Thyroid gland (tissue), 4 donors: ENCODE results near the gene CAPZA3.

Experiments used
- POLR2A ChIP-seq, 2 donors: fragments of 450-650 bp; IDR thresholded peaks; one replicate each; pipeline ENCODE4 v1.6.1; 2017; ENCODE audit warnings: antibody characterized with exemption in 2 of 2, mild to moderate bottlenecking in 2 of 2, moderate library complexity in 1 of 2
- TF ChIP-seq, protein P1 (sequence below), 6 experiments: fragments of 200-600 bp in 3 of 6; fragments of 450-650 bp in 3 of 6; sonication (generic) in 3 of 6; IDR thresholded peaks; one replicate each; pipeline ENCODE4 v1.5.1; 2016 to 2019; ENCODE audit warnings: antibody characterized with exemption in 6 of 6, mild to moderate bottlenecking in 2 of 6, inconsistent platforms in 1 of 6, moderate library complexity in 1 of 6

DNA sequence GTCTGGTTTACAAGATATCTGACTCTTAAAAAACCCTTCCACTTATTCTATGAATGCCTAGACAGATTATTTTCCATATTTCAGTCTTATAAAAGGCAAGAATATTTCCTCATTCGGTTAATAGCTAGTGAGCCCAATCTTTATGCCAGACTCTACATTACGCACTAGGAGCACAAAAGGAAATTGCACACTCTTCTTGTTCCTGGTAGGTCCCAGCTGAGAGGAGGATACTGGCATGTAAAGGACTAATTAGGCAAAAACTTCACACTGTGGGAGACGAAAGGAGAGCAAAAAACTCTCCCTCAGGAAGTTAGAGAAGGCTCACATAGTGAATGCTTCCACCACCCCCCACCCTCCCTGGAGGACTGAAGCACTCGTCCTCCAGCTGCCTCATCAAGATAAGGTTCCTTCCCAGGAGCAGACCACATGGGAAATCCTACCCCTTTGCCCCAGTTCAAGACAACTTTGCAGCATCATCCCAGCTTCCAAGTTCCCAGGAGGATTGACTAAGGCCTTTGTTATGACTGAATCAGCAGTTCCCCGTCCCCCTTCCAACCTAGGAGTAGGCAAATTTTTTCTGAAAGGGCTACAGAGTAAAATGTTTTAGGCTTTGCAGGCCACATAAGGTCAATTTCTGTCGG lies 14.5 kb downstream of the CAPZA3 start:
- TF ChIP-seq, protein P1, sequence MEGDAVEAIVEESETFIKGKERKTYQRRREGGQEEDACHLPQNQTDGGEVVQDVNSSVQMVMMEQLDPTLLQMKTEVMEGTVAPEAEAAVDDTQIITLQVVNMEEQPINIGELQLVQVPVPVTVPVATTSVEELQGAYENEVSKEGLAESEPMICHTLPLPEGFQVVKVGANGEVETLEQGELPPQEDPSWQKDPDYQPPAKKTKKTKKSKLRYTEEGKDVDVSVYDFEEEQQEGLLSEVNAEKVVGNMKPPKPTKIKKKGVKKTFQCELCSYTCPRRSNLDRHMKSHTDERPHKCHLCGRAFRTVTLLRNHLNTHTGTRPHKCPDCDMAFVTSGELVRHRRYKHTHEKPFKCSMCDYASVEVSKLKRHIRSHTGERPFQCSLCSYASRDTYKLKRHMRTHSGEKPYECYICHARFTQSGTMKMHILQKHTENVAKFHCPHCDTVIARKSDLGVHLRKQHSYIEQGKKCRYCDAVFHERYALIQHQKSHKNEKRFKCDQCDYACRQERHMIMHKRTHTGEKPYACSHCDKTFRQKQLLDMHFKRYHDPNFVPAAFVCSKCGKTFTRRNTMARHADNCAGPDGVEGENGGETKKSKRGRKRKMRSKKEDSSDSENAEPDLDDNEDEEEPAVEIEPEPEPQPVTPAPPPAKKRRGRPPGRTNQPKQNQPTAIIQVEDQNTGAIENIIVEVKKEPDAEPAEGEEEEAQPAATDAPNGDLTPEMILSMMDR (IDR thresholded peaks at IDR 0.05): no peak
- no peak for TF ChIP-seq POLR2A (IDR thresholded peaks at IDR 0.05)
